Measurements from ENCODE around the gene ASZ1. TPM values are rescaled to one million over a fixed set of nuclear protein-coding genes. Genes with fewer than 3 reads are reported as not detected.

The ASZ1 gene
- total RNA-seq, 1 donor: under 0.01 TPM

- no peak overlapping the region for H3K4me3 ChIP-seq (ENCODE audit: low read depth, low read length)
- TF ChIP-seq CTCF (IDR thresholded peaks at IDR 0.05; ENCODE audit: insufficient read depth, low read depth, low read length): no peak
- DNase-seq (ENCODE audit: low read depth): no peak
Measured at GRCh38 chr7:117403737-117404136, 23.6 kb downstream of the ASZ1 start.

GRCh38 chr7:117402109-117402508, 25.2 kb downstream of the ASZ1 start:
- TF ChIP-seq CTCF (IDR thresholded peaks at IDR 0.05; ENCODE audit: insufficient read depth, low read depth, low read length): no peak
- DNase-seq (ENCODE audit: low read depth): no peak
- no peak overlapping the region for H3K4me3 ChIP-seq (ENCODE audit: low read depth, low read length)

- no peak overlapping the region for H3K4me3 ChIP-seq (ENCODE audit: low read depth, low read length)
- no peak for DNase-seq (ENCODE audit: low read depth)
- TF ChIP-seq CTCF (IDR thresholded peaks at IDR 0.05; ENCODE audit: insufficient read depth, low read depth, low read length): peak; percentile 49
Measured at GRCh38 chr7:117401293-117402002, 25.8 kb downstream of the ASZ1 start.

- TF ChIP-seq CTCF (IDR thresholded peaks at IDR 0.05; ENCODE audit: insufficient read depth, low read depth, low read length): peak; percentile 53
- no peak overlapping the region for H3K4me3 ChIP-seq (ENCODE audit: low read depth, low read length)
- peak; percentile 12 for DNase-seq (ENCODE audit: low read depth)
Measured at GRCh38 chr7:117399820-117400422, 27.4 kb downstream of the ASZ1 start.

GRCh38 chr7:117395743-117396142, 31.6 kb downstream of the ASZ1 start:
- TF ChIP-seq CTCF (IDR thresholded peaks at IDR 0.05; ENCODE audit: insufficient read depth, low read depth, low read length): no peak
- no peak overlapping the region for H3K4me3 ChIP-seq (ENCODE audit: low read depth, low read length)
- peak; percentile 73 for DNase-seq (ENCODE audit: low read depth)

GRCh38 chr7:117393781-117394180, 33.5 kb downstream of the ASZ1 start:
- no peak for DNase-seq (ENCODE audit: low read depth)
- TF ChIP-seq CTCF (IDR thresholded peaks at IDR 0.05; ENCODE audit: insufficient read depth, low read depth, low read length): no peak

More at GRCh38 chr7:117393781-117394180, 33.5 kb downstream of the ASZ1 start:
- no peak overlapping the region for H3K4me3 ChIP-seq (ENCODE audit: low read depth, low read length)

All from fibroblast of villous mesenchyme (primary cell).